K562 (cell line): Measurements from ENCODE around the gene ZNF26. TPM values are rescaled to one million over a fixed set of nuclear protein-coding genes. Genes with fewer than 3 reads are reported as not detected.
A peak's percentile ranks its signal among the peaks of the same experiment; 100 is the strongest.

Source experiments
- ATAC-seq: fragments of 200-7000 bp; cut with Tn5 transposase; 3 replicates; pipeline ENCODE4 v1.9.1; 2020; ENCODE audit warnings: moderate library complexity
- Bru-seq: library from RNA; stranded (reverse); fragments of 400-500 nt; gene quantifications from one replicate; lab custom pipeline; 2021; lab: Mats Ljungman, UMichigan
- BruChase-seq, 2 experiments: library from RNA; stranded (reverse); fragments of 400-500 nt; gene quantifications; one replicate each; lab custom pipeline; 2021; lab: Mats Ljungman, UMichigan
- BruUV-seq: library from RNA; stranded (reverse); fragments of 400-500 nt; replicated peaks from 2 replicates; lab custom pipeline; 2021; lab: Mats Ljungman, UMichigan
- CTCF ChIA-PET: fragments of 300-600 bp; formaldehyde crosslinking; extraction: SDS; loops from one replicate; lab custom pipeline; 2021; ENCODE audit warnings: low intra/inter-chr PET ratio; lab: Yijun Ruan, JAX
- POLR2A ChIA-PET: fragments of 300-600, 350-650 bp; sonication (Branson Sonifier 250); formaldehyde crosslinking; extraction: SDS; loops from one replicate; lab custom pipeline; 2021; ENCODE audit warnings: antibody characterized with exemption, inconsistent platforms; lab: Yijun Ruan, JAX
- DNase-seq, 4 experiments: peaks; one replicate each; pipeline versions ENCODE4 v3.0.0 to v3.0.0-alpha.2; 2011 to 2018; ENCODE audit warnings: low spot score in 3 of 4, mixed read lengths in 3 of 4; ENCODE audit errors: extremely low read depth in 1 of 4
- FAIRE-seq: peaks from 2 replicates; lab custom pipeline; 2011; peaks lifted over from hg19 to GRCh38; lab: Jason Lieb, UNC
- H2AFZ ChIP-seq: 2 replicates; pipeline ENCODE4 v1.6.0; 2011; ENCODE audit warnings: low read depth, low read length, control low read depth, inconsistent platforms
- H3K27ac ChIP-seq: fragments of 200-600 bp; 3 replicates; pipeline ENCODE4 v1.8.0; 2011; ENCODE audit warnings: low read depth, mild to moderate bottlenecking, control low read depth, inconsistent platforms, low read length, moderate library complexity, mixed read lengths; ENCODE audit errors: extremely low read depth
- H3K27me3 ChIP-seq, 2 experiments: fragments of 300-600 bp in 1 of 2; 2 replicates in 1 of 2; 3 replicates in 1 of 2; pipeline versions ENCODE4 v1.6.0 to v1.8.0; 2011; ENCODE audit warnings: inconsistent platforms in 2 of 2, low read length in 2 of 2, mild to moderate bottlenecking in 1 of 2, mixed read lengths in 1 of 2, moderate library complexity in 1 of 2; ENCODE audit not compliant: control insufficient read depth in 2 of 2, insufficient read depth in 2 of 2
- H3K36me3 ChIP-seq: fragments of 300-600 bp; 3 replicates; pipeline ENCODE4 v1.8.0; 2011; ENCODE audit warnings: mild to moderate bottlenecking, low read length, inconsistent platforms; ENCODE audit not compliant: control insufficient read depth, insufficient read depth
- H3K4me1 ChIP-seq, 2 experiments: fragments of 200-600 bp in 1 of 2; replicated peaks in 1 of 2; 2 replicates in 1 of 2; 3 replicates in 1 of 2; pipeline versions ENCODE4 v1.5.1 to v1.8.0; 2011; ENCODE audit warnings: inconsistent platforms in 2 of 2, low read length in 2 of 2, mild to moderate bottlenecking in 1 of 2, mixed read lengths in 1 of 2, moderate library complexity in 1 of 2; ENCODE audit not compliant: control insufficient read depth in 2 of 2, insufficient read depth in 2 of 2
- H3K4me2 ChIP-seq: 2 replicates; pipeline ENCODE4 v1.6.1; 2011; ENCODE audit warnings: low read length, control low read depth, inconsistent platforms, mixed read lengths; ENCODE audit not compliant: insufficient read depth
- H3K4me3 ChIP-seq: fragments of 200-600 bp; sonication (generic), shearing (Covaris generic); 2 replicates; pipeline ENCODE4 v1.5.1; 2016; ENCODE audit warnings: control low read depth, inconsistent platforms
- H3K79me2 ChIP-seq: fragments of 200-600 bp; 3 replicates; pipeline ENCODE4 v1.8.0; 2011; ENCODE audit warnings: low read length, inconsistent platforms; ENCODE audit not compliant: control insufficient read depth, insufficient read depth
- H3K9ac ChIP-seq, 2 experiments: 2 replicates each; pipeline versions ENCODE4 v1.6.0 to v1.6.1; 2011; ENCODE audit warnings: low read depth in 2 of 2, low read length in 2 of 2, control low read depth in 1 of 2, inconsistent platforms in 1 of 2, mild to moderate bottlenecking in 1 of 2, mixed read lengths in 1 of 2; ENCODE audit not compliant: insufficient read depth in 1 of 2
- H3K9me1 ChIP-seq: one replicate; pipeline ENCODE4 v1.6.0; 2011; ENCODE audit warnings: inconsistent platforms, mild to moderate bottlenecking, low read length, moderate library complexity; ENCODE audit not compliant: control insufficient read depth, insufficient read depth
- H3K9me3 ChIP-seq: replicated peaks from 2 replicates; pipeline ENCODE4 v1.5.1; 2011; ENCODE audit warnings: low read depth, low read length, inconsistent platforms; ENCODE audit not compliant: control insufficient read depth, insufficient read depth
- H4K20me1 ChIP-seq: replicated peaks from 2 replicates; pipeline ENCODE4 v1.6.1; 2011; ENCODE audit warnings: low read length, inconsistent platforms, mixed read lengths; ENCODE audit not compliant: control insufficient read depth, insufficient read depth
- E2F5 ChIP-seq: sonication (generic); formaldehyde crosslinking; IDR thresholded peaks from 2 replicates; pipeline ENCODE4 v1.8.0; 2022; ENCODE audit warnings: mild to moderate bottlenecking, missing genetic modification reagents
- HNRNPL ChIP-seq: fragments of 200-400 bp; formaldehyde crosslinking; IDR thresholded peaks from 2 replicates; pipeline ENCODE4 v1.6.1; 2017; ENCODE audit warnings: low read depth, mild to moderate bottlenecking, low read length
- KLF6 ChIP-seq: fragments of 250-450 bp; sonication (Bioruptor Pico); IDR thresholded peaks from 2 replicates; pipeline ENCODE4 v1.4.0; 2020; ENCODE audit warnings: mild to moderate bottlenecking, moderate library complexity, borderline replicate concordance
- MCM5 ChIP-seq: fragments of 450-650 bp; IDR thresholded peaks from 2 replicates; pipeline ENCODE4 v1.6.1; 2016; ENCODE audit warnings: low read depth
- MTA1 ChIP-seq: fragments of 450-650 bp; IDR thresholded peaks from 2 replicates; pipeline ENCODE4 v1.6.1; 2017; ENCODE audit warnings: borderline replicate concordance
- NFXL1 ChIP-seq: fragments of 450-650 bp; formaldehyde crosslinking; IDR thresholded peaks from 2 replicates; pipeline ENCODE4 v1.4.0; 2021; ENCODE audit warnings: mild to moderate bottlenecking
- SIRT6 ChIP-seq: IDR thresholded peaks from one replicate; pipeline ENCODE4 v1.6.1; 2012; ENCODE audit warnings: low read depth, mild to moderate bottlenecking, control low read depth, inconsistent platforms, low read length, moderate library complexity
- SMAD1 ChIP-seq: fragments of 150-350 bp; IDR thresholded peaks from 2 replicates; pipeline ENCODE4 v1.6.1; 2014; ENCODE audit warnings: low read length, low read depth; ENCODE audit not compliant: partially characterized antibody
- SRSF3 ChIP-seq: fragments of 200-400 bp; formaldehyde crosslinking; IDR thresholded peaks from 2 replicates; pipeline ENCODE4 v1.6.1; 2016; ENCODE audit warnings: mild to moderate bottlenecking, low read length, moderate library complexity; ENCODE audit not compliant: insufficient read depth
- TAF15 ChIP-seq: fragments of 200-400 bp; formaldehyde crosslinking; IDR thresholded peaks from 2 replicates; pipeline ENCODE4 v1.6.1; 2017; ENCODE audit warnings: mild to moderate bottlenecking, low read depth, low read length, moderate library complexity
- TSC22D4 ChIP-seq: fragments of 450-650 bp; IDR thresholded peaks from 2 replicates; pipeline ENCODE4 v1.6.1; 2016; ENCODE audit warnings: missing genetic modification characterization, missing biosample characterization, control low read depth
- ZBTB33 ChIP-seq: sonication (generic); formaldehyde crosslinking; IDR thresholded peaks from 2 replicates; pipeline ENCODE4 v1.8.1; 2023; ENCODE audit warnings: mild to moderate bottlenecking, missing genetic modification reagents
- WGBS: fragments of 100-300 bp; shearing (Covaris generic); methylation state at CpG from one replicate; pipeline ENCODE4 v1.1.6; 2016; ENCODE audit warnings: low coverage, mixed read lengths; ENCODE audit not compliant: insufficient coverage; ENCODE audit errors: missing lambda C conversion rate; 5-methylcytosine and 5-hydroxymethylcytosine counted together
- in situ Hi-C: fragments of 300-500 bp; cut with MboI; formaldehyde crosslinking; loops from 4 replicates; pipeline ENCODE4 v1.15.0; 2018; ENCODE audit warnings: inconsistent platforms, mixed read lengths
- intact Hi-C: fragments of 100-400 bp; cut with micrococcal nuclease; formaldehyde crosslinking; loops from 2 replicates; pipeline ENCODE4 v1.14.2; 2022
- long read RNA-seq, 3 experiments: library from polyadenylated mRNA in 2 of 3; library from RNA in 1 of 3; unstranded in 2 of 3; stranded (forward) in 1 of 3; transcript quantifications; one replicate each; pipeline ENCODE4 v2.0.0, GENCODE V29; 2019 to 2022
- polyA minus RNA-seq, 3 experiments: library from RNA; depleted of rRNA, polyadenylated mRNA; stranded (reverse); fragments of >200 nt; gene quantifications; 2 replicates each; pipeline ENCODE4 v1.2.3, GENCODE V29; 2011
- polyA plus RNA-seq, 8 experiments: library from polyadenylated mRNA; depleted of rRNA in 4 of 8; stranded (reverse) in 5 of 8; unstranded in 3 of 8; fragments of >200 nt; fragmentation: Nextera tagmentation in 2 of 8; fragmentation: Illumina TruSeq in 1 of 8; extraction: Ambion mirVana in 2 of 8; extraction: Trizol in 1 of 8; gene quantifications; 2 replicates each; pipeline versions ENCODE4 v1.2.1 to v1.2.3, GENCODE V29; 2011 to 2014; ENCODE audit warnings: inconsistent platforms in 1 of 8, missing spikeins in 1 of 8
- total RNA-seq, 7 experiments: library from RNA; depleted of rRNA in 6 of 7; stranded (reverse); fragments of >200 nt in 6 of 7; fragmentation: Illumina TruSeq in 2 of 7; extraction: Trizol in 2 of 7; gene quantifications; 2 replicates each; pipeline versions ENCODE4 v1.2.1 to v1.2.3, GENCODE V29; 2011 to 2021; ENCODE audit warnings: low replicate concordance in 1 of 7

The ZNF26 gene
- total RNA-seq (2011; cell fraction: chromatin; rRNA removed; ENCODE audit: low replicate concordance) = 32.8 and 42.5 TPM in 2 replicates
- 33.4 TPM in 2 replicates for total RNA-seq (2011; cell fraction: nucleolus; rRNA removed)
- 33.9 and 38.7 TPM in 2 replicates for total RNA-seq (2011; cell fraction: nucleoplasm; rRNA removed)
- total RNA-seq (2014; rRNA removed) = 10.8 and 13.4 TPM in 2 replicates
- 6.4 and 8.1 TPM in 2 replicates for total RNA-seq (2014; rRNA removed; fragmentation: Illumina TruSeq; extraction: Trizol)
- total RNA-seq (2015; rRNA removed; fragmentation: Illumina TruSeq; extraction: Trizol) = 6.7 and 9.9 TPM in 2 replicates
- 14.1 and 14.3 TPM in 2 replicates for total RNA-seq (2021)
- 6.6 and 8.0 TPM in 2 replicates for polyA plus RNA-seq (2011; rRNA removed)
- 5.7 and 13.9 TPM in 2 replicates for polyA plus RNA-seq (2011; cell fraction: cytosol; rRNA removed)
- 10.3 and 16.6 TPM in 2 replicates for polyA plus RNA-seq (2011; cell fraction: nucleus; rRNA removed)
- polyA plus RNA-seq (2012) = 6.1 and 9.9 TPM in 2 replicates
- 4.5 and 4.8 TPM in 2 replicates for polyA plus RNA-seq (2014; fragmentation: Illumina TruSeq; extraction: Trizol)
- 1 to 10 TPM; 1.2 to 1.4 TPM for polyA plus RNA-seq (2014; fragmentation: Nextera tagmentation; extraction: Ambion mirVana)
- polyA plus RNA-seq (2014; rRNA removed) = 12.0 and 14.9 TPM in 2 replicates
- 7.4 and 7.6 TPM in 2 replicates for polyA minus RNA-seq (2011; rRNA and poly(A)+ RNA removed)
- polyA minus RNA-seq (2011; cell fraction: cytosol; rRNA and poly(A)+ RNA removed) = 10.3 and 17.4 TPM in 2 replicates
- 14.8 and 16.3 TPM in 2 replicates for polyA minus RNA-seq (2011; cell fraction: nucleus; rRNA and poly(A)+ RNA removed)
- Bru-seq, nascent RNA = percentile 66 among the genes with signal in this experiment
- percentile 78 among the genes with signal in this experiment for BruChase-seq, experiment 1, labeled RNA remaining after a 2-hour chase
- percentile 75 among the genes with signal in this experiment for BruChase-seq, experiment 2, labeled RNA remaining after a 6-hour chase
- long read RNA-seq, experiment 1, full-length matches to known transcripts = 5 of 53 reads
- long read RNA-seq, experiment 1, partial matches to known transcripts = 4 of 53 reads
- long read RNA-seq, experiment 1, other reads (novel, unspliced or antisense) = 44 of 53 reads
- long read RNA-seq, experiment 2, full-length matches to known transcripts = 1 of 12 reads
- long read RNA-seq, experiment 2, partial matches to known transcripts = 0 of 12 reads
- long read RNA-seq, experiment 2, other reads (novel, unspliced or antisense) = 11 of 12 reads
- long read RNA-seq, experiment 3, full-length matches to known transcripts = 1 of 10 reads
- long read RNA-seq, experiment 3, partial matches to known transcripts = 0 of 10 reads
- long read RNA-seq, experiment 3, other reads (novel, unspliced or antisense) = 9 of 10 reads

GRCh38 chr12:132986001-132986884 lies at the start of gene ZNF26:
TSS of gene ZNF26 (plus strand) at chr12:132986367. CDS start at chr12:132986841, 474 bp downstream.
- CTCF ChIA-PET = no interaction called here
- WGBS = 2% methylated on average over 62 of the region's 76 CpGs
- H3K9me1 ChIP-seq = no peaks in the 10 kb centered on the region
- peak within 1 kb of the TSS; percentile 91 for H3K4me2 ChIP-seq
- in situ Hi-C loops = no loop called here
- ATAC-seq (peak; percentile 99), DNase-seq (peak; percentile 87 to 96 (median 89)), FAIRE-seq (peak; percentile 97)
- POLR2A ChIA-PET = interaction anchor here (0.7 to 3.0 kb wide), 8 partner anchors 11 to 173 kb away, joined by 3 to 8 read pairs (median 3); partner anchors contain the start of gene ZNF10
- H3K79me2 ChIP-seq = peaks cover 25% of the 10 kb centered on the region
- H3K27me3 ChIP-seq = no peaks in the 10 kb centered on the region
- TSS peak; percentile 71 for BruUV-seq
- peak within 1 kb of the TSS; percentile 72 to 91 for H3K9ac ChIP-seq
- H4K20me1 ChIP-seq = no peaks in the 10 kb centered on the region
- intact Hi-C loops = loop anchor here (1.0 to 5.0 kb wide), 2 partner anchors 51 to 94 kb away; partner anchors contain the start of genes ZNF140 and ZNF84
- peak within 1 kb of the TSS; percentile 85 for H3K4me3 ChIP-seq
- H2AFZ ChIP-seq = peak within 1 kb of the TSS; percentile 100
- H3K4me1 ChIP-seq = peaks cover 4 to 13% of the 10 kb centered on the region in 2 experiments; a peak in 3 of 5 replicates
- H3K27ac ChIP-seq = peak within 1 kb of the TSS; percentile 60
- H3K9me3 ChIP-seq = peaks cover 7% of the 10 kb centered on the region
- peaks cover 8% of the 10 kb centered on the region; the same call in 2 of the 3 replicates for H3K36me3 ChIP-seq
- TF ChIP-seq KLF6 (no peak), MTA1 (peak; percentile 99), NFXL1 (CRISPR knock-in tag) (no peak), E2F5 (CRISPR knock-in tag) (0 out of 2 replicates have a peak, but pooled peaks have one; percentile 50), MCM5 (no peak), TSC22D4 (tag) (no peak), HNRNPL (no peak), ZBTB33 (CRISPR knock-in tag) (peak; percentile 20; the same call in 1 of the 2 replicates), SRSF3 (no peak), TAF15 (no peak), SIRT6 (no peak), SMAD1 (peak; percentile 25)
